OCI-LY1 (cell line): Measurements from ENCODE around the gene CACHD1.

Source experiments
- H2AFZ ChIP-seq: fragments of 200-600 bp; sonication (generic), shearing (Covaris generic); 2 replicates; pipeline ENCODE4 v1.6.0; 2014; ENCODE audit warnings: antibody characterized with exemption, mild to moderate bottlenecking, low read length
- H3F3A ChIP-seq: fragments of 200-600 bp; sonication (generic), shearing (Covaris generic); 2 replicates; pipeline ENCODE4 v1.6.0; 2014; ENCODE audit warnings: mild to moderate bottlenecking, antibody characterized with exemption, low read length, moderate library complexity; ENCODE audit not compliant: insufficient read depth
- H3K27ac ChIP-seq: fragments of 200-600 bp; sonication (generic); 2 replicates; pipeline ENCODE4 v1.5.1; 2014; ENCODE audit warnings: low read length, mixed run types, mild to moderate bottlenecking, low read depth; ENCODE audit not compliant: poor library complexity, severe bottlenecking
- H3K27me3 ChIP-seq: fragments of 200-600 bp; sonication (generic); 2 replicates; pipeline ENCODE4 v1.6.0; 2014; ENCODE audit warnings: antibody characterized with exemption, mild to moderate bottlenecking, low read length, moderate library complexity; ENCODE audit not compliant: insufficient read depth
- H3K36me3 ChIP-seq: fragments of 200-600 bp; sonication (generic); 2 replicates; pipeline ENCODE4 v1.6.1; 2014; ENCODE audit warnings: mild to moderate bottlenecking, antibody characterized with exemption, low read length, moderate library complexity, mixed read lengths; ENCODE audit not compliant: insufficient read depth
- H3K4me1 ChIP-seq: fragments of 200-600 bp; sonication (generic); 2 replicates; pipeline ENCODE4 v1.5.1; 2014; ENCODE audit warnings: mild to moderate bottlenecking, low read length, moderate library complexity; ENCODE audit not compliant: insufficient read depth, severe bottlenecking
- H3K4me2 ChIP-seq: fragments of 200-600 bp; sonication (generic), shearing (Covaris generic); 2 replicates; pipeline ENCODE4 v1.6.1; 2014; ENCODE audit warnings: low read length
- H3K4me3 ChIP-seq: fragments of 200-600 bp; sonication (generic); 2 replicates; pipeline ENCODE4 v1.5.1; 2014; ENCODE audit warnings: low read length, low read depth, mild to moderate bottlenecking, mixed read lengths; ENCODE audit not compliant: poor library complexity, severe bottlenecking
- H3K79me2 ChIP-seq: fragments of 200-600 bp; shearing (Covaris generic); 2 replicates; pipeline ENCODE4 v1.6.1; 2016; ENCODE audit warnings: mixed run types, low read length, mixed read lengths; ENCODE audit not compliant: insufficient read depth
- H3K9ac ChIP-seq: fragments of 200-600 bp; sonication (generic), shearing (Covaris generic); 2 replicates; pipeline ENCODE4 v1.6.1; 2014; ENCODE audit warnings: mild to moderate bottlenecking, low read length, mixed read lengths
- H3K9me2 ChIP-seq: fragments of 200-600 bp; sonication (generic), shearing (Covaris generic); 2 replicates; pipeline ENCODE4 v1.6.1; 2014; ENCODE audit warnings: low read depth, mild to moderate bottlenecking, low read length, mixed read lengths
- H3K9me3 ChIP-seq: fragments of 200-600 bp; shearing (Covaris generic); 2 replicates; pipeline ENCODE4 v1.6.1; 2014; ENCODE audit warnings: low read length, mixed read lengths
- H4K20me1 ChIP-seq: fragments of 200-600 bp; sonication (generic), shearing (Covaris generic); 2 replicates; pipeline ENCODE4 v1.6.0; 2016; ENCODE audit warnings: mild to moderate bottlenecking, low read length; ENCODE audit not compliant: insufficient read depth
- CTCF ChIP-seq: fragments of 200-600 bp; sonication (generic), shearing (Covaris generic); IDR thresholded peaks from 2 replicates; pipeline ENCODE4 v1.5.1; 2017; ENCODE audit warnings: mild to moderate bottlenecking, antibody characterized with exemption, low read length, moderate library complexity, mixed read lengths
- EZH2 ChIP-seq: fragments of 200-600 bp; sonication (generic), shearing (Covaris generic); IDR thresholded peaks from 2 replicates; pipeline ENCODE4 v1.8.0; 2017; ENCODE audit warnings: borderline replicate concordance, mixed run types, mild to moderate bottlenecking, antibody characterized with exemption, low read length, moderate library complexity, mixed read lengths

The CACHD1 gene

GRCh38 chr1:64469977-64470664 is at the start of gene CACHD1:
Gene CACHD1 (plus strand): TSS chr1:64470129. CDS start chr1:64470745, 616 bp downstream.
- Histone ChIP-seq H3K27me3 (no peaks in the 10 kb centered on the region), H3K9me2 (no peaks in the 10 kb centered on the region), H3K79me2 (no peaks in the 10 kb centered on the region), H2AFZ (no peak within 1 kb of the TSS), H3K9ac (no peak within 1 kb of the TSS), H3K9me3 (no peaks in the 10 kb centered on the region), H3F3A (no peaks in the 10 kb centered on the region), H3K4me3 (no peak within 1 kb of the TSS), H3K4me2 (no peak within 1 kb of the TSS), H3K36me3 (no peaks in the 10 kb centered on the region), H3K4me1 (no peaks in the 10 kb centered on the region), H4K20me1 (no peaks in the 10 kb centered on the region), H3K27ac (no peak within 1 kb of the TSS)
- TF ChIP-seq CTCF = no peak
- no peak for TF ChIP-seq EZH2

- Histone ChIP-seq H3K9ac (no peak overlapping the region), H3K4me1 (no peaks in the 10 kb centered on the region), H3K79me2 (no peaks in the 10 kb centered on the region), H4K20me1 (no peaks in the 10 kb centered on the region), H3K4me2 (no peak overlapping the region), H3K27ac (no peak overlapping the region), H3K9me2 (no peaks in the 10 kb centered on the region), H3K36me3 (no peaks in the 10 kb centered on the region), H3F3A (no peaks in the 10 kb centered on the region), H2AFZ (no peak overlapping the region), H3K9me3 (no peaks in the 10 kb centered on the region), H3K4me3 (no peak overlapping the region), H3K27me3 (no peaks in the 10 kb centered on the region)
- no peak for TF ChIP-seq EZH2
- TF ChIP-seq CTCF = no peak
These were observed 48.6 kb upstream of the CACHD1 start for GRCh38 chr1:64421377-64421776.

GRCh38 chr1:64423526-64423925 is 46.4 kb upstream of the CACHD1 start:
- H3K27ac ChIP-seq = no peak overlapping the region
- no peak overlapping the region for H3K4me3 ChIP-seq
- H3K36me3 ChIP-seq = no peaks in the 10 kb centered on the region
- H3K79me2 ChIP-seq = no peaks in the 10 kb centered on the region
- no peaks in the 10 kb centered on the region for H3F3A ChIP-seq
- no peaks in the 10 kb centered on the region for H3K9me2 ChIP-seq
- no peaks in the 10 kb centered on the region for H4K20me1 ChIP-seq
- H3K4me1 ChIP-seq = no peaks in the 10 kb centered on the region
- TF ChIP-seq CTCF (no peak), EZH2 (no peak)
- no peak overlapping the region for H3K9ac ChIP-seq
- no peak overlapping the region for H2AFZ ChIP-seq
- H3K27me3 ChIP-seq = no peaks in the 10 kb centered on the region
- H3K4me2 ChIP-seq = no peak overlapping the region
- H3K9me3 ChIP-seq = no peaks in the 10 kb centered on the region
